HG02970 (cell line): ENCODE results near the gene ZNF474.

ENCODE experiments used
- ATAC-seq: cut with Tn5 transposase; IDR thresholded peaks from one replicate; pipeline ENCODE4 v1.9.1; 2021; ENCODE audit warnings: mild to moderate bottlenecking, moderate library complexity, moderate number of reproducible peaks; ENCODE audit not compliant: unreplicated experiment, low FRiP score

The ZNF474 gene

DNA sequence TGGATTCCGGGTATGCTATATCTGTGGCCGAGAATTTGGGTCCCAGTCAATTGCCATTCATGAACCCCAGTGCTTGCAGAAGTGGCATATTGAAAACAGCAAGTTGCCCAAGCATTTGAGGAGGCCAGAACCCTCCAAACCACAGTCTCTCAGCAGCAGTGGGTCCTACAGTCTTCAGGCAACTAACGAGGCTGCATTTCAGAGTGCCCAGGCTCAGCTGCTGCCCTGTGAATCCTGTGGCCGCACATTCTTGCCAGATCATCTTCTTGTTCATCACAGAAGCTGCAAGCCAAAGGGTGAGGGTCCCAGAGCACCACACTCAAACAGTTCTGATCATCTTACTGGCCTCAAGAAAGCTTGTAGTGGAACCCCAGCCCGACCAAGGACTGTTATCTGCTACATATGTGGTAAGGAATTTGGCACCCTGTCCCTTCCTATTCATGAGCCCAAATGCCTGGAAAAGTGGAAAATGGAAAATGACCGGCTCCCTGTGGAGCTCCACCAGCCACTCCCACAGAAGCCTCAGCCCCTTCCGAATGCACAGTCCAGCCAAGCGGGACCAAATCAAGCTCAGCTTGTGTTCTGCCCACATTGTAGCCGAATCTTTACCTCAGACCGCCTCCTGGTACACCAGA, 23.0 kb downstream of the ZNF474 start:
- ATAC-seq: no peak

DNA sequence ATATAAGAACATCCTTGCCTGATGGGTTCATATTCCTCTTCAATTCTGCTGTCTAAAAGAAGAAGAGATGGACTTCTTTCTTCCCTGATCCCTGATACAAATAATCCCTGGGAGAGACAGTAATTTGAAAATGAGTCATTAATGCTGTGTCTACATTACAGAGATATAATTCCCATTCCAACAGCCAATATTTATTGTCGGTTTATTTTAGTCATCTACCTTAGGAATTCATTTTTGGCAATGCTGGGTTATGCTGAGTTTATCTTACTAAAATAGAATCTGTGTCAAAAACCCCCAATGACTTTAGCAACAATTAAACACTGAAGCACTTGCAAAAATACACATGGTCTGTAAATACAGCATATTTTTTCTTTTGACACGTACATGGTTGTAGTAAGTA, 23.9 kb downstream of the ZNF474 start:
- ATAC-seq: no peak

DNA sequence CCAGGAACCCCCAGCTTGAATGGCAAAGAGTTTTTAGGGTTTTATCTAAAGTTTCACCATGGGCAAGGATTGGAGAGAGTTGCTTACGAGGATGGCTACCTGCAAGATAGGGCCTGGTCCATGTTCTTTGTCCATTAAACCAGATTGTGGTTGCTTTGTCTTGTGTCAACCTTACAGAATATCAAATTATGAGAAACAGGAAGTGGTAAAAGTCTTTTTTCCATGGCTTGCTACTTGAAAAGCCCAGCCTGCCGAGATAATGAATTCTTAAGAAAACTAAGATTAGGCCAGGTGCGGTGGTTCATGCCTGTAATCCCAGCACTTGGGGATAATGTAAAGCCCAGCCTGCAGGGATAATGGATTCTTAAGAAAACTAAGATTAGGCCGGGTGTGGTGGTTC, 24.4 kb downstream of the ZNF474 start:
- no peak for ATAC-seq

DNA sequence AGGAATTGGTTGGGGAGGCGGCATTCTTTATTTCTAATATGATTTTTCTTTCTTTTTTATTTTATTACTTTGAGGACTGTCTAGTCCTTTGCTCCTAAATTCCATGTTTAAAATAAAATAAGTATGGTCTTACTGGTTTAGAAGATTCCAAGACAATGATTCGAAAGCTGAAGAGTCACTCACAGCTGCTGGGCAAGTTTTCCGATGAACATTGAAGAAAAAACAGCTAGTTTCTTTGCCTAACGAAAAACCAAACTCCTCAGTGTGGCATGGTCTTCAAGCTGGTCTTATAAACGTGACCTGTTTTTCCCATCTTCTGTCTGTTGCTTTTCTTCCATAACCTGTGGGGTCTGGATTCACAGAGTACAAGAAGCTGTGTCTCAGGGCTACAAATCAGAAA, 25.1 kb downstream of the ZNF474 start:
- ATAC-seq: no peak

GRCh38 chr5:122154910-122155309, 25.6 kb downstream of the ZNF474 start:
- ATAC-seq: no peak

DNA sequence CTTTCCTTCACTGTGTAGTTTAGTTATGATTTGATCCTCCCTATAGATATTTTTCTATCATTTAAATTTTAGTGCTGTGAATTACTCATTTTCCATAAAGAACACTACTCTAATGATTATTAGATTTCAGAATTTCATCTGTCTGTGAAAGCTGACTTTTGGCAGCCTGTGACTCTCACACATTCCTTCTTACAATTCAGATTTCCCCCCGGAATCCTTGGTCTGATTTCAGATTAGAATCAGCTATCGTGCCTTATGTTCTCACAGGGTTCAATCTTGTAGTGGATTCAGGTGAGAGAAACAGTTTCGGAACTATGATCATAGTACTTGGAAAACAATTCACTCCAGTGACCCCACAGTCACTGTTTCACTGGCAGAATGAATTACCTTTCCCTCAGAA, 26.2 kb downstream of the ZNF474 start:
- no peak for ATAC-seq

DNA sequence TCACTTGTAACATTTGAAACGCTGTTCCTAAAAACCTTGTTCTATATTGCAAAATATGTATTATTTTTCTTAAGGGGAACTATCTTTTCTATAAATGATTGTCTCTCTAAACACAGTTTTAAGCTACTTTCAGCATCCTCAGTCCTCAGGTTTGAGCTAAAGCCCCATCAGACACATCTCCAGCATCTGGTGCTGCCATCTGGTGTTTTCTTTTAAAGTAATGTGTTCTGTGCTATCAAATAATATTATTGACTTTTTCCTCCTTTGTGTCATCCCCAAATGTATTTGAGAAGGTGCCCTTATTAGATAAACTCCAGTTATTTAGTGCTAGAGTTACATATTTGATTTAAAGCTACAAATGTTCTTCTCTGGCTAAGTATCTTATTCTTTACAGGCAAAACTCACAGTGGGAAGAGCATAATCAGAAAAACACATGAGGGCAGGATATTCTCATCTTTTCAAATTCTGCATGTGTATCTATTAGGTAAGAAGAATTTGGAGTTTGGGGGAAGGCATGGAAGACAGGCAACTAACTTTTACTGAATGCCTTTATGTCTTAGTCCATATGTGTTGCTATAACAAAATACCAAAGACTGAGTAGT, 27.5 kb downstream of the ZNF474 start:
- no peak for ATAC-seq

DNA sequence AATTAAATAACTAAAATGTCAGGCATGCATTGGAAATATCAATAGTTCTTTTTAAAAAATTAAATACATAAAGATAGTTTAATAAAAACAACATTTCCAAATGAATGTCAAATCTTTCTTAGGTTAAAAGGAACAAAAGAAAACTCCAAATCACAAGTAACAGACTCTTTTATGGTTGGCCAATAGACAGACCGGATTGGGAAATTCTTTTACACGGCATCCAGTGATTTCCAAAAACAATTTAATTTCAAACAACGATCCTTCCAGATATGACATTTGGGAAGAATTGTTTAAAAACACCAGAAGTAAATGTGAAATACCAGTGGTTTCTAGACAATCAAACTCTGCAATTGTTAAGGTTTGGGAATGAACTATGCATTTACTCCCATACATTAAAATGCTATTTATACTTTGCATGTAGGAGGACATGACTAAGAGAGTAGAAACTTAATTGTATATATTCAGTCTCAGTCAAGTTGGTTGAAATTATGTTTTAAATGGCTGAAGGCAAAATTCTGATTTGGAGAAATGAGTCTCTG, 32.8 kb downstream of the ZNF474 start:
- ATAC-seq: no peak

- no peak for ATAC-seq
Observed at GRCh38 chr5:122163121-122164069, 34.0 kb downstream of the ZNF474 start.

GRCh38 chr5:122164070-122164435, 34.7 kb downstream of the ZNF474 start:
- ATAC-seq: no peak

DNA sequence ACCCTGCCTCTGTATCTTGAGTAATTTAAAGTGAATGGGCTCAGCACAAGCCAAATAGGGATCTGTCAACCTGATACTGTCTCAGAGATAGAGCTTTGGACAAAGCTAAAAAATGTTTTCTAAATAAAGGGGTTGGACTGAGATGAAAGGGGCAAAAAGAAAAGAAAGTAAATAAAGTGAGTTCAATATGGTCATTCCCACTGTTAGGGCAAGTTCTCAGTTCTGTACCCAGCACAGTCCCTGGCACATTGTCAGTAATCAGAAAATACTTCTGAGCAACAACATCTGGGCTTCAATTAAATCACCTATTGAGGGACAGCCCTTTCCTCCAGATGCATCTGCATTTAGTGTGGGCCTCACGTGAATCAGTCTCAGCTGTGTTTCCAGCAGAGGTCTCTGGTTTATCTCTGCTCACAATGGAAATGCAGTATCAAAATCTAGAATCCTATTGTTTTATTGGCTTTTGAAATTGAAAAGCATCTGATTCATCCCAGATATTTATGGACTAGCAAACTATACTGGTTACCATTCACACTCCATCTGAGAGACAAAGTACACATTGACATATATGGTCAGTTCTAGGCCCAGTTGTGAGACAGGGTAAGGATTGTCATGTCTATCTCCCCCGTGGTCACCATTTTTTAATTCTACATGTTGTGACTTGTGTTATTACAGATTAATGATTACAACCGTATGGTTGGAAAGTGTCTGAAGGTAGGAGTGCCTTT, 35.6 kb downstream of the ZNF474 start:
- no peak for ATAC-seq

DNA sequence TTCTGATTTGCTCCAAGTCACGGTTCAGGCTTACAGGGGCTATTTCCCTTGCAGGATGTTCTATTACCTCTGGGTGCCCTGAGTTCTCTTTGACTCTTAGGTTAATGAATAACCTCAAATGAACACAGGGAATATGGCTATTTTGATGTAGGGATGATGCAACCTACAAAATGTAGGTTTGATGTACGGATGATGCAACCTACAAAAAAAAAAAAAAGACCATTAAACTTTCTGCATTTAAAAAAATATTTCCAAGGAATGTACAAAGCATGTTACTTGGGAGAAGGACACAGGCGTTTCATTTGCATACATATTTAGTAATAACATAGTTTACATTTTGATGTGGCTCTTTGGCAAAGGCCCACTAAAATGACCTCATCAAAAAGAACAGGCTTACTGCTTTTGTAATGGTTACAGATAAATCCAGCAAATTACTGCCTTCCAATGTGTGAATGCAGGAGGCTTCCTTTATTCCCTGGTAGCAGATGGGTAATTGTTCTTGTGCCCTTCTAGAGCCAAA, 36.3 kb downstream of the ZNF474 start:
- no peak for ATAC-seq

DNA sequence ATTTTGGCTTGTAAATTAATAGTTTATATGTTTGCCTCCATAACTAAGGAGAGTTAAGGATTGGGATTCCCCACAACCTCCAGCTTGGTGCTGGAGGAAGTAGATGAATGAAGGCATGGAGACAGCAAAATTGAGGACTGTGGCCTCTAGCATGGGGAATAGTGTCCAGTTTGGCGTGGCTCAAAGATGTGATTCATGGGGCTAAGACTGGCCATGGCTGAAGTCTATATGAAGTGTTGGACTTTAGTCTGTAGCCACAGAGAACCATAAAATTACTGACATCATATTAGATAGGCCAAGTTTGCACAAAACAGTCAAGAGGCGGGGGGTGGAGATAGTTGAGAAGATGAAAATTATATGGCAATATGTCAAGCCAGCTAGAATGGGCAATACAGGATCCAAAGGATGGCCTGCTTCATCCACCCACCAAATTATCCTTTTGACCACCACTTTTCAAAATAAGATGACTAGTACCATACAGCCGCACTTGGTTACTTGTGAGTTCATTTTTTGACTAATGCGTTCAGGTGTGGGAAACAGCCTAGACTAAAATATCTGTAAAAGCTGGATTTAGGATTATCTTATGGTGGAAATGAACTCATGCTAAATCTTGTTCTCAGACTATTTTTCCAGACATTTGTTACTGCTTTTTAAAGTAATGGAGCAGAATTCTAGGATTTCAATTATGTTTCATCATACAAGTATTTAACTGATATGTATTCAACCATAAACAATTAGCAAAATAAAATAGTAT, 40.2 kb downstream of the ZNF474 start:
- no peak for ATAC-seq

GRCh38 chr5:122170620-122171019, 41.3 kb downstream of the ZNF474 start:
- ATAC-seq: no peak

DNA sequence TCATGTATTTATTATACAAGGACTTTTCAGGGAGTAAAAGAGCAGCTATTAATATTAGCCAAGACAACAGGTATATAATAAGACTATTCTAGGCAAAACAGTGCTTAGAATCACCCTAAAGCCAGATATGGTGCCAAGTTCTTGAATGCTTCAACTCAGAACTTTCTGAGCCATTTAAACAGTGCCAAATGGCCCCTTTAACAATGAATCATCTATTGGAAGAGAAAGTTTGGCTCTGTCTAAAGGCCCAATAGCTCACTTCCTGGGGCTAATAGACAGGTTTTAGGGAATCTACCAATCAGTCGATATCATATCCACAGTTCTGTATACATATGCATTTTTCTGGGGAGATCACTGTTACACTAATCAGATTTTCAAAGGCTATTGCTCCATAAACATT, 42.9 kb downstream of the ZNF474 start:
- ATAC-seq: no peak

DNA sequence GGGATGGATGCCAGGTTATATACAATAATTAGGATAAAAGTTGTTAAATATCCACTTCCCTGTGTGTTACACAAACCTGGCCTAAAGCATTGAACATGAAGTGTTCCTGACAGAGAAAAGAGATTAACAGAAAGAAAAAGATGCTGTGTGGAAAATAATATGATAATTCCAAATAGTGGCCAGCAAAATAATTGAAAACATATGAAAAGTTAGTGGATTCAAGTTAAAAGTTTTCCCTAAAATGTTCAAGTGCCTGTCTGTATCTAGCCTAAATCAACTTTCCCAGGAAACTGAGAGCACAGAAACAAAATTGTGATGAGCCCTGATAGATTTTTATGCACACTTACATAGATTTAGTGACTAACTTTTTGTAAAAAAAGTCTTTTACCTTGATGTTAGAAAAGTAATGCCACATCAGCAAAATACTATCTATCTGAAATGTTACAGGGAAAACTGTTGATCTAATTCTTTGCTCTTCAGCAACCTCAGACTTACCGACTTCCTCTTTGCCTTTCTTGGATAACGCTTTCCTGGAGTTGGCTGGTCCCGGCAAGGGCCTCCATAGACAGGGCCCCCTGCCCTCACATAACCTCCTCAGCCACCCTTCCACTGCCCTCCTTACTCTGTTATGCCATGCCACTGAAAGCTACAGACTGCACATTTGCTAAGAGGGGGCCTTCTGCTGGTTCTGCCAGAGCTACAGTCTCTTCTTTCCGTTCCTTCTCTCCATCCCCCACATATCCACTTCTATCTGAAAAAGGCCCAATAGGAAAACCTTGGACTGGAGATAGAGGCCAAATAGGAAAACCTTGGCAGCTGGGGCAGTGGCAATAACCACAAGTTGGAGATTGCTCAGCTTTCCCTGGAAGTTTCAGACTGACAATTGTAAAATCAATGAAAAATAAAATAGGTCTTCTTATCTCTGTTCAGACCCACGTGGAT, 44.4 kb downstream of the ZNF474 start:
- no peak for ATAC-seq

GRCh38 chr5:122175091-122175490, 45.7 kb downstream of the ZNF474 start:
- no peak for ATAC-seq

DNA sequence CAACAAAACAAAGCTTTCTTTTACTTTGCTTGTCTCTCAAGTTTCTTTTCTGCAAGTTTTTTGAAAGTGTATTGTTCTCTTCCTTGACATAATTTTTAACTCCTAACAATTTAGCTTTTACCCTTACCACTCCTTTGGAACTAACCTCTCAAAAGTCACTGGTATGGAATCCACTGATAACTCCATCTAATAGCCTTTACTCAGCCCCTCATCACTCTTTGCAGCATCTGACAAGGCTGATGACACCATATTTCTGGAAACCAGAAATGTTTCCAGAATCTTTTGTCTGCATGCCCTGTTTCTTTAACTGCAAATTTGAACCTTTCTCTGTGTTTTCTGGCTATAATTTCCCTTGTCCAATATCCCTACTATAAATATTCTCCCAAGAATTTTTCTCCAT, 46.5 kb downstream of the ZNF474 start:
- no peak for ATAC-seq

- ATAC-seq: no peak
Observed at GRCh38 chr5:122177161-122177560, 47.8 kb downstream of the ZNF474 start.
